DMS114 treated with DMSO at 0.1 percent for 48 hours (cell line): ENCODE results near the gene RNF10.
A peak's percentile ranks its signal among the peaks of the same experiment; 100 is the strongest.
"Not testable (repeated sequence)": the region's sequence is repeated elsewhere in the genome, so short reads cannot be mapped to it uniquely, and the experiment has no call there.

Experiments used
- DNase-seq: peaks from one replicate; lab custom pipeline; 2025; ENCODE audit not compliant: unreplicated experiment; lab: John Stamatoyannopoulos, UW

RNF10 gene

DNA sequence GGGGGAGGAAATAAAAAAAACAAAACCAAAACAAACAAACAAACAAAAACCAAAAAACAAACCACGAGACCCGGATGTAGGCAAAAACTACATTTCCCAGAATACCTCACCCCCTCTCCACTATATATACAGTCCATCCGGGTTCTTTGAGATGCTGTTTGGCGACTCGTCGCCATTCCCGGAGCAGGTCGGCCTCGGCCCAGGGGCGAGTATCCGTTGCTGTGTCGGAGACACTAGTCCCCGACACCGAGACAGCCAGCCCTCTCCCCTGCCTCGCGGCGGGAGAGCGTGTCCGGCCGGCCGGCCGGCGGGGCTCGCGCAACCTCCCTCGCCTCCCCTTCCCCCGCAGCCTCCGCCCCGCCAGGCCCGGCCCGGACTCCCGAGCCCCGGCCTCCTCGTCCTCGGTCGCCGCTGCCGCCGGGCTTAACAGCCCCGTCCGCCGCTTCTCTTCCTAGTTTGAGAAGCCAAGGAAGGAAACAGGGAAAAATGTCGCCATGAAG lies at the start of gene RNF10:
Gene RNF10 (plus strand): TSS at position 154 of the 500 bp plus-strand sequence. CDS start 456 bp downstream, outside the sequence.
- DNase-seq: peak; percentile 94

GRCh38 chr12:120485961-120486881 lies 47.9 kb upstream of the RNF10 start:
- DNase-seq: no peak

DNA sequence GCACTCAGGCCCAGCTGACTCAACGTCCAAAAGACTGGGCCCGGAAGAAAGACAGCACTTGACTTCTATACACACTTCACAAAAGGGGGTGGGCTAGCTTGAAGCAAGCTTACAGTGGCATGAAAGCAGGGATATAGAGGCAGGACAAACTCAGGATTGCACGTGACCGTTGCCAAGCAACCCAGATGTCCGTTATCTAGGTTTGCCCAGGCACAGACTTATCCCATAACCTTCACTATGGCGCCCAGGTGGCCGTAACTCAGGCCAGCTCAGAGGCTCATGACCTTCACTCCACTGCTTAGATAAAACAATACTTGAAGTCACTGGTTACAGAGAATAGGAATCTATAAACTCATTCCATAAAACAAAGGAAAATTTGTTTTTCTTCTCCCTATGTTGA lies 46.6 kb upstream of the RNF10 start:
- DNase-seq: not testable (repeated sequence)

- DNase-seq: no peak
These were observed 46.0 kb upstream of the RNF10 start for GRCh38 chr12:120488057-120488640.

DNA sequence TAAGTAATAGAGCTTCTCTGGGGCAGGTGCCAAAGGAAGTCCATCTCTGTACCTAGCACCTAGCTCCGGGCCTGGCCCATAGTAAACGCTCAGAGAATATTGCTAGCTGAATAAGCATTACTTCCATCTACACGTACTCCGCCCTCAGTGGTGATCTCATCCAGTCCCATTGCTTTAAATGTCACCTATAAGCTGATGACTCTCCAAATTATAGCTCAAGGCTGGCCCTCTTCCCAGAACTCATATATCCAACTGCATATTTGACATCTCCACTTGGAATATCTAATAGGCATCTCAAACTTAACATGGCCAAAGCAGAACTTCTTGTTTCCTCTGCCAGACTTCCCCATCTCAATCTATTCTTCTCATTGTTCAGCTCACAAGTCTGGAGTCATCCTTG lies 45.1 kb upstream of the RNF10 start:
- DNase-seq: no peak

- DNase-seq: no peak
These were observed 43.8 kb upstream of the RNF10 start for GRCh38 chr12:120490325-120490724.

GRCh38 chr12:120490833-120491512 lies 43.2 kb upstream of the RNF10 start:
- no peak for DNase-seq

- DNase-seq: no peak
These were observed 38.9 kb upstream of the RNF10 start for GRCh38 chr12:120495186-120495730.

DNA sequence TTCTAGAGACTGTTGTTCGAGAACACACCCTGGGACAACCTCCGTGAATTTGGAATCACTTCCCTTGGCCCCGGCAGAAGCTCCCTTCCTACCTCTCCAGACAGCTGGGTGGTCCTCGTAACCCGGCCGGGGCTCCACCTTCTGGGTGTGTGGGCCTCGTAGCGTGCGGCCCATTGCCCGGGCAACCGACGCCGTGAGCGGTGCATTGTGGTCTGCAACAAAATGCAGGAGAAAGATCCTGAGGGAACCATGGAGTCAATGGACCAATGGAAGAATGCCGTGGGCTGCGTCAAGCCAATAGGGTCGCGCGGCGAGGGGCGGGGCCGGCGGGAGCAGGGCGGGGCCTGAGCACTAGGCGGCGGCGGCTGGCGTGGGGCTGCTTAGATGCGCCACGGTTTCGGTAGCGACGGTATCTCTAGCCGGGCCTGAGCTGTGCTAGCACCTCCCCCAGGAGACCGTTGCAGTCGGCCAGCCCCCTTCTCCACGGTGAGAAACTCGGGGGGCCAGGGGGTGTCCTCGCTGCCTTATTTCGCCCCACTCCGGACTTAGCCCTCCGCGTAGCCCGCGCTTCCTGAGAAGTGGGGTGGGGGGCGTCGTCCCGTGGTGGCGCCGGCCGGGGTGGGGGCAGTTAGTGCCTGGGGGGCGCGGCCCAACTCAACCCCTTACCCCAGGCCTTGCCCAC lies 38.3 kb upstream of the RNF10 start, which contains the start of gene DYNLL1:
Gene DYNLL1 (plus strand): TSS at position 383 of the 682 bp plus-strand sequence. CDS start 309 bp downstream, outside the sequence.
- peak; percentile 88 for DNase-seq

DNA sequence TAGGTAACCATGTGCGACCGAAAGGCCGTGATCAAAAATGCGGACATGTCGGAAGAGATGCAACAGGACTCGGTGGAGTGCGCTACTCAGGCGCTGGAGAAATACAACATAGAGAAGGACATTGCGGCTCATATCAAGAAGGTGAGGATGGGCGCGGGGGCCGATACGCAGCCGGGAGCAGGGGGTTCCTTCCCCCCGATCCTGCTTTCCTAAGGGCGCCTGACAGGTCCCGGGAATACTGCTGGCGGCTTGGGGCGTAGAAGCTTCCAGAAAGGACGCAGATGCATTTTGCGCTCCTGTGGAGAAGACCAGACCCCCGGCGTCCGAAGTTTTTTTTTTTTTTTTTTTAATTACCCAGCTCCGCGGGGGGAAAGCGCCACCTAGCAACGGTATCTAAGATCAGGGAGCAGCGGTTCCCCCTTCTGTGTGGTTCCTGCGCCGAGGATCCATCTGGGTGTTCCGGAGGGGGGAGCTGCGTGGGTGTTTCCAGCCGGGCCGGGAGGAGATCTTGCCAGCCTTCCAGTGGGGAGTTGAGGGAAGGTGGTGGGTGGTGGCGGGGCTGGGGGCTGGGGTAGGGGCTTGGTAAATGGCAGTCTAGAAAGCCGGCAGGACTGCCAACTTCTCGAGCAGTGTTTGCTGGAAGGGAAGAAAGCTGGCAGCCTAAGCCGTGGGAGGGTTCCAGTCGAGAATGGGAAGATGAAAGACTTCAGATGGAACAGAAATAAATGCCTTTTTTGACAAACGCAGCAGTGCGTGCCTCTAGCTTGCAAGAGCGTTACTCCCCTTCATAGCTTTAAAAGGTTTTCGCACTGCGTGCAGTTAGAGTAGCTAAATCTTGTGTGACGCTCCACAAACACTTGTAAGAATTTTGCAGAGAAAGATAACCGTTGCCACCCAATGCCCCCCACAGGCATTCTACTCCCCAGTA lies 37.5 kb upstream of the RNF10 start:
- DNase-seq: peak; percentile 35

- no peak for DNase-seq
These were observed 36.5 kb upstream of the RNF10 start for GRCh38 chr12:120497524-120498150.

GRCh38 chr12:120498870-120499515 lies 35.2 kb upstream of the RNF10 start:
- no peak for DNase-seq

- no peak for DNase-seq
These were observed 33.6 kb upstream of the RNF10 start for GRCh38 chr12:120500581-120500980.

DNA sequence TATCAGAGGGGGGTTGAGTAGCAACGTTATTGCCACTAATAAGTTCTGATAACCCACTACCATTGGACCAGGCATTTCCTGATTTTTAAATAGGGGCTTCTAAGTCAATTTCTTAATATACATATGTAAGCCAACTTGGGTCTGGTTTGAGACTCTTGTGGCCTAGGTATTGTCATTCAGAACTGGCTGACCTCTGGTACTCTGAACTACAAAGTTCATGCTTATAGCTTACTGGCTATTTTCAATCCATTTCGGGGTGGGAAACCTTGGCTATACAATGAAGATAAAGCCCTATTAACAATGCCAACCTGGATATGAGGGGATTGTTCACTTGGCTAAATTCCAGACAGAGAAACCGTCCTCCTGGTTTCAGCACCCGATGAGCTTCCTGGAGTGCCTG lies 29.6 kb upstream of the RNF10 start:
- DNase-seq: no peak

- DNase-seq: no peak
These were observed 25.6 kb upstream of the RNF10 start for GRCh38 chr12:120508537-120508936.

GRCh38 chr12:120514002-120514401 lies 20.2 kb upstream of the RNF10 start:
- DNase-seq: no peak

DNA sequence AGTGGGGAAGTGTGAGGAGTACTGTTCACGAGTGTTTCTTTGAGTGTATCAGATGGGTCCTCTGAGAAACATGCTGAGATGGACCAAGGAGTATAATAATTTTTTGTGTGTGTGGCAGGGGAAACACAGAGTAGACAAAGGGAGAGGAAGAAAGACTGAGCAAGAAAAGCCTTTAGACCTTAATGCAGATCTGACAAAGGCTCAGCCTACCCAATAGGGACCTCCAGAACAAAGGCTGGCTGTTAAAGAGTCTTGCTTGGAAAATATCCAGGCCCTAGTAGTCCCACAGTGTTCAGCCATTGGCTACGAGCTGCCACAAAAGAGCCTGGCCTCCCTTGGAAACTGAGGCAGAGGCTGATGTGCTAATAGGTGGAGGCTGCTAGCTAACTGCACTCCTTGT lies 18.7 kb upstream of the RNF10 start:
- no peak for DNase-seq

DNA sequence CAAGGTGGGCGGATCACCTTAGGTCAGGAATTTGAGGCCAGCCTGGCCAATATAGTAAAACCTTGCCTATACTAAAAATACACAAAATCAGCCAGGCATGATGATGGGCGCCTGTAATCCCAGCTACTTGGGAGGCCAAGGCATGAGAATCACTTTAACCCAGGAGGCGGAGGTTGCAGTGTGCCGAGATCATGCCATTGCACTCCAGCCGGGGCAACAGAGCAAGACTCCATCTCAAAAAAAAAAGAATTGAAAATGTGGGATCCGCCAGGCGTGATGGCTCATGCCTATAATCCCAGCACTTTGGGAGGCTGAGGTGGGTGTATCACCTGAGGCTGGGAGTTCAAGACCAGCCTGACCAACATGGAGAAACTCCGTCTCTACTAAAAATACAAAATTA lies 14.8 kb upstream of the RNF10 start:
- DNase-seq: not testable (repeated sequence)

DNA sequence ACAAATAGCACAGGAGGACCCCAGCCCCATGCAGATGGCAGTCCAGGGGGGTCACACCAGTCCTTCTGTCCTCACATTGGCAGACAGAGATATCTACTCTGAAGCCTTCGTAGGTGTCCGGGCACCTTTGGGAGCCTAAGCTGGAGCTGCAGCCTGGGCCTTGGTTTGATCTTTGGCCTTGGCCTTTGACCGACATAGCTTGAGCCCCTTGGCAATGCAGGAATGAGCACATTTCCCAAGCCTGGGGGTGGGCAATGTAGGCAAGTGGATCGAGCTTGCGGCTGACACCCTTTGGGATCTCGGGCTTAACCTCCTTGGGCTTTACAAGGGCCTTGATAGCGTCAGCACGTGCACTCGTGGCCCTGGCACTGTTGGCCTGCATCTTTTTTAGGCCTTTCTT lies 11.6 kb upstream of the RNF10 start:
- DNase-seq: no peak
